A549 treated with AZD9567 at 1 μM for 4 hours (cell line): ENCODE results near the gene RCOR2. TPM values are rescaled to one million over a fixed set of nuclear protein-coding genes. Genes with fewer than 3 reads are reported as not detected.

Source experiments
- total RNA-seq: library from RNA; stranded (reverse); fragments of 200-300 nt; extraction: Qiagen RNA extraction; gene quantifications from 5 replicates; pipeline ENCODE4 v1.2.3, GENCODE V29; 2022; ENCODE audit not compliant: insufficient read depth

The RCOR2 gene
- total RNA-seq, result 0.65 to 1.1 TPM (median 0.97 TPM) in 4 of 5 replicates, not detected in the other

DNA sequence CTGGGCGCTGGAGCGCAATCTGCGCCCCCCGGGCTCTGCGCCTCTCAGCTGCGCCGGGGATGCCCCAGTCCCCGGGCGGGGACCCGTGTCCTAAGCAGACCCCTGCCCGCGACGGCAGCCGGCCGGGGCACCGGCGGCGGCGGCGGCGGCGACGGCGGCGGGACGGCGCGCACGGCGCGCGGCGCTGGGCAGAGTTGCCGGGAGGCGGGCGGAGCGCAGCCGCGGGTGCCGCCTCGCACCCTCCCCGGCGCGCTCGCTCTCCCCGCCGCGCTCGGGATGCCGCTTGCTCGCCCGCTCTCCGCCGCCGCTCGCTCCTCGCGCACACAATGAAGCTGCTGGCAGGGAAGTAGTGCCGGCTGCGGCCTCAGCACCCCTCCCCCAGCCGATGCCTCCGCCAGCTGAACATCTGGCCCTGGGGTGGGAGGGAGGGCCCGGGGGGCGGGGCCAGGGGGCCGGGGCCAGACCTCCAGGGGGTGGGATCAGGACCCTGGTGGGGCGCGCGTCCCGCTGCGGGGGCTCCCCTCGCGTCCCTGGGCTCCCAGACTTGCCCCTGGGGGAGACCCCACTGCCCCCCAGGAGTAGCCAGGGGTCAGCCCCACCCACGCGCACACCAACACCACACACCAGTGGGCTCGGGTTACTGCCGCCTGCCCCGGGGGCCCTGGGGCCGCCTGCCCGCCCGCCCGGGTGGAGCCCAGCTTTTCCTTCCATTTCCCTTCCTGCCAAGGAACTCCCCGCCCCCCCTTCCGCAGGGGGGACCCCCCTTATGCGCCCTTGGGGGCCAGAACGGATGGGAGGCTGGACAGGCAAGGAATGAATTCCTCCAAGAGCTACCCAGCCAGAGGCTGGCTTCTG, at the start of gene RCOR2:
RCOR2 (minus strand) TSS at position 328 of the 855 bp plus-strand sequence. CDS start 708 bp downstream, outside the sequence.

DNA sequence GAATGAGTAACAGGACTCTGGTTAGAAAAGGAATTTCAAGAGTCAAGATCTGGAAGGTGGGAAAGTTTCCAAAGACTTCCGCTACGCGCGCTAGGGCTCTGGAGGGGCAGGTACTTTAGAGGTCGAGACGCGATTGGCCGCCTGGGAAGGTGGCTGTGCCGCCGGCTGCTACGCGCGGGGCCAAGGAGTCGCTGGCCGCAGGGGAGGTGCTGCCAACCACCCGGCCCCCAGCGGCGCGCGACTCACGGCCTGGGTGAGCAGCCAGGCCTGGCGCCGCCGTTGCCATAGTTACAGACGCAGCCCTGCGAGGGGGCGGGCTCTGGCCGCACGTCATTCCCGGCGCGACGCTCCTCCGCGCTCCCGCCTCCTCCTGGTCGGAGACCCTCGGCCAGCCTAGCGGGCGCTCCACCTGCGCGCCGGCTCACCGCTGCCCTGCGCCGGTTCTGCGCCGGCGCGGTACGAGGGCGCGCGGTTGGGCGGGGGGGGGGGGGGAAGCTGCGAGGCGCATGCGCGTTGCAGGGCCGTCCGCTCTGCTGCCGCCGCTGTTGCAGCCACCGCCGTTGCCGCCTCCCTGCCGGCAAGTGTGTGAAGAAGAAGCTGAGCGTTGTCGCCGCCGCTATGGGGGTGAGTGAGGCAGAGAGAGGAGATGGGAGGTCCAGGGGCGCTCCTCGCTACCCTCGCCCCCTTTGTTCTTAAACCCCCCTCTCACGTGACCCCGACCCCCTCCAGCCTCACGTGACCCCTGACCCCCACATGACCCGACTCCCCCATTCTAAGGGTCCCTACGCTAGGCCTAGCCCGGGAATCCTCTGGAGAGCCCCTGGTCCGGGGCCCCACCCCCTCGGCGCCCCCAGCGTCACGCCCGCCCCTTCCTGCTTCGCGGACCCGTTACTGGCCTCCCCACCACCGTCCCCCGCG, 21.8 kb upstream of the RCOR2 start, which contains the start of gene NAA40:
NAA40 (plus strand) TSS at position 524 of the 918 bp plus-strand sequence; CDS start at position 619, 95 bp downstream.

Other genes with a start within 250 kb of the RCOR2 start
- gene ATL3, start 245.8 kb downstream of the RCOR2 start, total RNA-seq, result 28.2 to 31.5 TPM (median 30.7 TPM) in 5 replicates
- gene RTN3, start 235.7 kb downstream of the RCOR2 start, total RNA-seq, result 101 to 141 TPM (median 103 TPM) in 5 replicates
- 5.4 to 7.7 TPM (median 6.5 TPM) in 5 replicates for gene ZFTA, start 148.4 kb downstream of the RCOR2 start, total RNA-seq
- 36.4 to 53.3 TPM (median 51.8 TPM) in 5 replicates for gene SPINDOC, start 103.7 kb downstream of the RCOR2 start, total RNA-seq
- gene MARK2, start 78.1 kb downstream of the RCOR2 start, total RNA-seq, result 24.7 to 26.8 TPM (median 26.4 TPM) in 5 replicates
- 13.4 to 20.7 TPM (median 15.7 TPM) in 5 replicates for gene NAA40, start 21.8 kb upstream of the RCOR2 start, total RNA-seq
- gene COX8A, start 57.5 kb upstream of the RCOR2 start, total RNA-seq, result 748 to 1,110 TPM (median 1,029 TPM) in 5 replicates
- 107 to 135 TPM (median 126 TPM) in 5 replicates for gene OTUB1, start 69.3 kb upstream of the RCOR2 start, total RNA-seq
- gene FLRT1, start 118.8 kb upstream of the RCOR2 start, total RNA-seq, result 0.03 to 0.07 TPM (median 0.04 TPM) in 4 of 5 replicates, not detected in the other
- gene MACROD1, start 248.9 kb upstream of the RCOR2 start, total RNA-seq, result 8.5 to 16.1 TPM (median 13.2 TPM) in 5 replicates